HepG2 (cell line): ENCODE results near the gene CCDC30.

Experiments
- ARNTL ChIP-seq: sonication (generic); formaldehyde crosslinking; IDR thresholded peaks from 2 replicates; pipeline ENCODE4 v1.4.0; 2020; ENCODE audit warnings: mild to moderate bottlenecking, missing genetic modification reagents
- EZH2 ChIP-seq: conservative IDR thresholded peaks from 2 replicates; pipeline ENCODE4 v1.6.1; 2012; ENCODE audit warnings: mild to moderate bottlenecking, low read depth, low read length, moderate library complexity
- FOXM1 ChIP-seq: sonication (generic); formaldehyde crosslinking; IDR thresholded peaks from 2 replicates; pipeline ENCODE4 v1.5.0; 2020; ENCODE audit warnings: missing genetic modification reagents
- KLF16 ChIP-seq, 2 experiments: sonication (generic) in 1 of 2; formaldehyde crosslinking in 1 of 2; IDR thresholded peaks; 2 replicates each; pipeline versions ENCODE4 v1.6.1 to v1.8.0; 2016 to 2023; ENCODE audit warnings: missing genetic modification reagents in 2 of 2, missing compliant biosample characterization in 1 of 2
- MEIS2 ChIP-seq: sonication (generic); formaldehyde crosslinking; IDR thresholded peaks from 2 replicates; pipeline ENCODE4 v1.9.0; 2021; ENCODE audit warnings: mild to moderate bottlenecking, missing genetic modification reagents
- NCOA2 ChIP-seq: sonication (generic); formaldehyde crosslinking; IDR thresholded peaks from 2 replicates; pipeline ENCODE4 v1.8.0; 2022; ENCODE audit warnings: inconsistent platforms
- NR2F2 ChIP-seq: IDR thresholded peaks from 2 replicates; pipeline ENCODE4 v1.6.1; 2012; ENCODE audit warnings: low read depth, inconsistent platforms, borderline replicate concordance
- TAF1 ChIP-seq: sonication (generic); formaldehyde crosslinking; IDR thresholded peaks from 2 replicates; pipeline ENCODE4 v1.4.0; 2020; ENCODE audit warnings: missing genetic modification reagents
- TOPORS ChIP-seq: sonication (generic); formaldehyde crosslinking; IDR thresholded peaks from 2 replicates; pipeline ENCODE4 v1.8.0; 2023; ENCODE audit warnings: mild to moderate bottlenecking, missing genetic modification reagents
- YY1 ChIP-seq: IDR thresholded peaks from 2 replicates; pipeline ENCODE4 v1.6.1; 2011; ENCODE audit warnings: low read length, low read depth, moderate library complexity, mild to moderate bottlenecking; ENCODE audit not compliant: insufficient read depth, insufficient replicate concordance
- ZNF607 ChIP-seq: sonication (generic); formaldehyde crosslinking; IDR thresholded peaks from 2 replicates; pipeline ENCODE4 v1.5.1; 2020; ENCODE audit warnings: missing genetic modification reagents, mild to moderate bottlenecking, borderline replicate concordance
- TF ChIP-seq, protein P1 (sequence below): sonication (generic); formaldehyde crosslinking; IDR thresholded peaks from 2 replicates; pipeline ENCODE4 v1.4.0; 2020; ENCODE audit warnings: missing genetic modification reagents

DNA sequence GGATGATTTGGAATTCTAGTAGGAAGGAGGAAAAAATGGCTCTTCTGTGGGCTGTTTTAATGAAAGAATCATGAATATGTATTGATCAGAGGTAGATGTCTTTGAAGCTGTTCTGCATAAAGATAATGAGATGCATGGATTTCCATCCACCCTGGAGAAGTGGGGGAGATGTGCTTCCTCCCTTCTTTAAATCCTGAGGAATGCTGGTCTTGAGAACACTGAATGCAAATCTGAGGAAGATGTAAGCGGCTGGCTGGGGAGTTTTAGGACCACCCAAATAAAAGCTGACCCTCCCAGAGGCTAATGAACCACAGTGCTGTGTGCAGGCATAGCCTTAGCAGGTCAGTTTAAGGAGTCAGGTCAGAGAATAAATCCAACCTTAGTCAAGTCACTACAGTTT, 44.6 kb upstream of the CCDC30 start:
- no peak for TF ChIP-seq EZH2
- TF ChIP-seq KLF16 (CRISPR knock-in tag; IDR thresholded peaks at IDR 0.05), result no peak
- TF ChIP-seq NCOA2 (CRISPR knock-in tag), result no peak
- no peak for TF ChIP-seq TAF1
- TF ChIP-seq, protein P1, sequence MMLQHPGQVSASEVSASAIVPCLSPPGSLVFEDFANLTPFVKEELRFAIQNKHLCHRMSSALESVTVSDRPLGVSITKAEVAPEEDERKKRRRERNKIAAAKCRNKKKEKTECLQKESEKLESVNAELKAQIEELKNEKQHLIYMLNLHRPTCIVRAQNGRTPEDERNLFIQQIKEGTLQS (CRISPR knock-in tag), result no peak
- no peak for TF ChIP-seq ARNTL (CRISPR knock-in tag)
- no peak for TF ChIP-seq FOXM1 (CRISPR knock-in tag)
- TF ChIP-seq YY1, result no peak
- no peak for TF ChIP-seq MEIS2
- no peak for TF ChIP-seq TOPORS
- TF ChIP-seq NR2F2, result no peak
- no peak for TF ChIP-seq ZNF607 (CRISPR knock-in tag)
